HG03460 (cell line): ENCODE data around the gene PTPRD.
A peak's percentile ranks its signal among the peaks of the same experiment; 100 is the strongest.

Experiments used
- ATAC-seq: cut with Tn5 transposase; IDR thresholded peaks from one replicate; pipeline ENCODE4 v1.9.1; 2021; ENCODE audit not compliant: unreplicated experiment

PTPRD gene

GRCh38 chr9:9790216-9790872, 822.5 kb downstream of the PTPRD start:
- peak; percentile 49 for ATAC-seq

- no peak for ATAC-seq
Measured at GRCh38 chr9:9783711-9784110, 829.1 kb downstream of the PTPRD start.

- no peak for ATAC-seq
Measured at GRCh38 chr9:9783211-9783610, 829.6 kb downstream of the PTPRD start.

GRCh38 chr9:9778293-9778692, 834.5 kb downstream of the PTPRD start:
- ATAC-seq: no peak

- ATAC-seq: no peak
Measured at GRCh38 chr9:9774471-9774870, 838.3 kb downstream of the PTPRD start.

GRCh38 chr9:9771314-9771713, 841.5 kb downstream of the PTPRD start:
- ATAC-seq: no peak

- no peak for ATAC-seq
Measured at GRCh38 chr9:9764821-9765220, 848.0 kb downstream of the PTPRD start.

- no peak for ATAC-seq
Measured at GRCh38 chr9:9754186-9754585, 858.6 kb downstream of the PTPRD start.

GRCh38 chr9:9753266-9753665, 859.5 kb downstream of the PTPRD start:
- ATAC-seq: no peak

GRCh38 chr9:9752722-9753121, 860.1 kb downstream of the PTPRD start:
- ATAC-seq: no peak

GRCh38 chr9:9751996-9752395, 860.8 kb downstream of the PTPRD start:
- ATAC-seq: no peak

- no peak for ATAC-seq
Measured at GRCh38 chr9:9750719-9751118, 862.1 kb downstream of the PTPRD start.

GRCh38 chr9:9749591-9749990, 863.2 kb downstream of the PTPRD start:
- ATAC-seq: no peak

- no peak for ATAC-seq
Measured at GRCh38 chr9:9747787-9748186, 865.0 kb downstream of the PTPRD start.

GRCh38 chr9:9746826-9747225, 866.0 kb downstream of the PTPRD start:
- no peak for ATAC-seq

- no peak for ATAC-seq
Measured at GRCh38 chr9:9743822-9744221, 869.0 kb downstream of the PTPRD start.

GRCh38 chr9:9730174-9730573, 882.6 kb downstream of the PTPRD start:
- no peak for ATAC-seq

GRCh38 chr9:9729082-9729481, 883.7 kb downstream of the PTPRD start:
- no peak for ATAC-seq

GRCh38 chr9:9719373-9720112, 893.3 kb downstream of the PTPRD start:
- ATAC-seq: no peak

- no peak for ATAC-seq
Measured at GRCh38 chr9:9718691-9719090, 894.1 kb downstream of the PTPRD start.

GRCh38 chr9:9679433-9679832, 933.4 kb downstream of the PTPRD start:
- no peak for ATAC-seq

- no peak for ATAC-seq
Measured at GRCh38 chr9:9674461-9674860, 938.3 kb downstream of the PTPRD start.

GRCh38 chr9:9670454-9670853, 942.3 kb downstream of the PTPRD start:
- ATAC-seq: no peak
